Measurements from ENCODE around the gene SLC35E2B.

SLC35E2B gene

DNA sequence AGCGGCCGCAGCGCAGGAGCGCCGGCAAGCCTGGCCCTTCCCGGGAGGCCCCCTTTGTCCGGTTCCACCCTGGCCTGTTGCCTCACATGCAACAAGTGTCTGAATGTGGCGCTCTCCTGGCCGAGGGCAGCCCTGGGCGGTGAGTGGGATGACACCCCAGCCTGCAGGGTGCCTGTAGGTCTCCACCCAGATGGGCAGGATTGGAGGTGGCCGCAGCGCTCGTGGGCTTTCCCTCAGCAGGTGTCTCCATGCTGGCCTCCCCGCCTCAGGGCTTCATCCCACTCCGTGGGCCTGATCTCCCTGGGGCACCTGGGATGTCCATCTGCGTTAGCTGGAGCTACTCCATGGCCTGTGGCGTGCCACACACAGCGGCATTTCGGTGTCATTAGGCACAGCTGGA is 75.8 kb downstream of the SLC35E2B start:
- Histone ChIP-seq H4K20me1 (ENCODE audit: insufficient read depth, low read length, poor library complexity, severe bottlenecking) (peaks cover 16% of the 10 kb centered on the region), H3K9me2 (replicated peaks; ENCODE audit: low read depth, low read length) (no peaks in the 10 kb centered on the region)

DNA sequence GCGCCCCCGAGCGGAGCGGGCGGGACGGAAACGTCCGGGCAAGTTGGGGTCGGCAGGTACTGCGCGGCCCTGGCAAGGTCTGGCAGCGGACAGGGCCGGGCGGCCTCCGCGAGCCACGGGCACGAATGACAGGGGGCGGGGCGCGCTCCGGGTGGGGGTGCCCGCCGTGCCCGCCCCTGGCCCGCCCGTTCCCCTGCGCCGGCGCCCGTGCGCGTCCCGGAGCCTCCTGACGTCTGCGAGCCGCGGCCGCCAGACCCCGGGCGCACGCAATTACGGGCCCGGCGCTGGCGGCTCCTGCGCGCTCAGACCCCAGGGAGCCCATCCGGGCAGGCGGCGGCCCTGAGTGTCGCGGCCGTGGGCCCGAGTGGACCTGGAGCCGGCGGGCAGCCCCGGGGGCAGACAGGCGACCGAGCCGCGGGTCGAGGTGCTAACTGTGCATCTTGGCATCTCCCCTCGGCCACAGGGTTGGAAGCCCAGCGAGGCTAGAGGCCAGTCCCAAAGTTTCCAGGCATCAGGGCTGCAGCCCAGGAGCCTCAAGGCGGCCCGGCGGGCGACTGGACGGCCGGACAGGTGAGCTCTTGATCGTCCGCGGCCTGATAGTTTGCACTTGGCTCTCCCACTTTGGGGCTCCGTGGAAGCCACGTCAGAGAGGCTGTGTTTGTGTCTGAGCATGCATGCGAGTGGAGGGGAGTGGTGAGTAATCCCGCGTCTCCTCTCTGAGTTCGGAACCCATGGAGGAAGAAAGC is 76.4 kb downstream of the SLC35E2B start:
- no peaks in the 10 kb centered on the region for H3K9me2 ChIP-seq (replicated peaks; ENCODE audit: low read depth, low read length)
- H3K27me3 ChIP-seq (ENCODE audit: insufficient read depth, low read length, poor library complexity, severe bottlenecking) = no peaks in the 10 kb centered on the region
- peaks cover 25% of the 10 kb centered on the region for H3K79me2 ChIP-seq (ENCODE audit: insufficient read depth, low read length)
- H3K4me1 ChIP-seq (ENCODE audit: insufficient read depth, low read length, poor library complexity, severe bottlenecking) = peaks cover 28% of the 10 kb centered on the region
- peak overlapping the region; percentile 99 for H3K9ac ChIP-seq (ENCODE audit: low read depth, low read length, poor library complexity, severe bottlenecking)
- no peaks in the 10 kb centered on the region for H3F3A ChIP-seq (ENCODE audit: low read depth)
- peak overlapping the region; percentile 92 for H3K4me2 ChIP-seq (ENCODE audit: low read depth, low read length, poor library complexity, severe bottlenecking)
- peak overlapping the region; percentile 90; the same call in 1 of the 2 replicates for H2AFZ ChIP-seq (ENCODE audit: low read length)
- H4K20me1 ChIP-seq (ENCODE audit: insufficient read depth, low read length, poor library complexity, severe bottlenecking) = peaks cover 16% of the 10 kb centered on the region
- no peak for TF ChIP-seq EZH2phosphoT487 (IDR thresholded peaks at IDR 0.05; ENCODE audit: borderline replicate concordance)
- no peak for TF ChIP-seq CTCF (conservative IDR thresholded peaks at IDR 0.05; ENCODE audit: low read length)
- H3K9me3 ChIP-seq (ENCODE audit: insufficient read depth, low read depth, low read length) = no peaks in the 10 kb centered on the region
- H3K36me3 ChIP-seq (ENCODE audit: insufficient read depth, low read length) = no peaks in the 10 kb centered on the region
- peak overlapping the region; percentile 94 for H3K4me3 ChIP-seq (ENCODE audit: low read length, poor library complexity, severe bottlenecking)

More for the DNA sequence above, 75.8 kb downstream of the SLC35E2B start:
- TF ChIP-seq CTCF (conservative IDR thresholded peaks at IDR 0.05; ENCODE audit: low read length) (no peak), EZH2phosphoT487 (IDR thresholded peaks at IDR 0.05; ENCODE audit: borderline replicate concordance) (no peak)
- Histone ChIP-seq H3K79me2 (ENCODE audit: insufficient read depth, low read length) (peaks cover 25% of the 10 kb centered on the region), H2AFZ (ENCODE audit: low read length) (no peak overlapping the region), H3K9me3 (ENCODE audit: insufficient read depth, low read depth, low read length) (no peaks in the 10 kb centered on the region), H3K9ac (ENCODE audit: low read depth, low read length, poor library complexity, severe bottlenecking) (peak overlapping the region; percentile 99), H3K4me2 (ENCODE audit: low read depth, low read length, poor library complexity, severe bottlenecking) (peak overlapping the region; percentile 92), H3K27me3 (ENCODE audit: insufficient read depth, low read length, poor library complexity, severe bottlenecking) (no peaks in the 10 kb centered on the region), H3K4me1 (ENCODE audit: insufficient read depth, low read length, poor library complexity, severe bottlenecking) (peaks cover 28% of the 10 kb centered on the region), H3F3A (ENCODE audit: low read depth) (no peaks in the 10 kb centered on the region), H3K4me3 (ENCODE audit: low read length, poor library complexity, severe bottlenecking) (peak overlapping the region; percentile 94), H3K36me3 (ENCODE audit: insufficient read depth, low read length) (no peaks in the 10 kb centered on the region)

GRCh38 chr1:1615256-1616044 is 77.1 kb downstream of the SLC35E2B start, which contains the start of gene MIB2:
MIB2 (plus strand) TSS chr1:1615500; CDS start chr1:1623453, 7,953 bp downstream.
- H3K27me3 ChIP-seq (ENCODE audit: insufficient read depth, low read length, poor library complexity, severe bottlenecking) = no peaks in the 10 kb centered on the region
- H3K9ac ChIP-seq (ENCODE audit: low read depth, low read length, poor library complexity, severe bottlenecking) = peak within 1 kb of the TSS; percentile 99
- peaks cover 28% of the 10 kb centered on the region for H3K4me1 ChIP-seq (ENCODE audit: insufficient read depth, low read length, poor library complexity, severe bottlenecking)
- H3K79me2 ChIP-seq (ENCODE audit: insufficient read depth, low read length) = peaks cover 25% of the 10 kb centered on the region
- TF ChIP-seq CTCF (conservative IDR thresholded peaks at IDR 0.05; ENCODE audit: low read length) (no peak), EZH2phosphoT487 (IDR thresholded peaks at IDR 0.05; ENCODE audit: borderline replicate concordance) (no peak)
- H4K20me1 ChIP-seq (ENCODE audit: insufficient read depth, low read length, poor library complexity, severe bottlenecking) = peaks cover 16% of the 10 kb centered on the region
- no peaks in the 10 kb centered on the region for H3F3A ChIP-seq (ENCODE audit: low read depth)
- no peaks in the 10 kb centered on the region for H3K9me2 ChIP-seq (replicated peaks; ENCODE audit: low read depth, low read length)
- peak within 1 kb of the TSS; percentile 94 for H3K4me3 ChIP-seq (ENCODE audit: low read length, poor library complexity, severe bottlenecking)
- peak within 1 kb of the TSS; percentile 95 for H3K4me2 ChIP-seq (ENCODE audit: low read depth, low read length, poor library complexity, severe bottlenecking)
- H3K9me3 ChIP-seq (ENCODE audit: insufficient read depth, low read depth, low read length) = no peaks in the 10 kb centered on the region
- peak within 1 kb of the TSS; percentile 99 for H2AFZ ChIP-seq (ENCODE audit: low read length)
- H3K36me3 ChIP-seq (ENCODE audit: insufficient read depth, low read length) = no peaks in the 10 kb centered on the region
